ENCODE data around the gene ASAP2.

DNA sequence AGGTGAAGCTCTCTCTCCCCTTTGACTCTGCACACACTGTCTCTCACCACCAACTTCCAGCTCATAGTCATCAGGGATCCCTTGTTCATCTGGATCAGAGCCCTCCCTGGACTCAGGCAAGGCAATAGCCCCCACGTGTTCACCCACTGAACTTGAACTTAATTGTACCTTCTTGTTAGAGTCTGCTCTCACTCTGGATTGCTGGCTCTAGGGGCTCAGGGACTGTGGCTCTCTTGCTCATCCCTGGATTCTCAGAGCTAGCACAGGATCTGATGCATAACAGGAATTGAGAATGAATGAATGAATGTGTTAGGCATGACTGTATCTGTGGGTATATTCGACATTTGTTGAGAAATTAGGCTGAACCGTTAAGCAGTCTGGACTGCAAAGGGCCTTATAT, 16.7 kb upstream of the ASAP2 start:
- TF ChIP-seq, protein P1, sequence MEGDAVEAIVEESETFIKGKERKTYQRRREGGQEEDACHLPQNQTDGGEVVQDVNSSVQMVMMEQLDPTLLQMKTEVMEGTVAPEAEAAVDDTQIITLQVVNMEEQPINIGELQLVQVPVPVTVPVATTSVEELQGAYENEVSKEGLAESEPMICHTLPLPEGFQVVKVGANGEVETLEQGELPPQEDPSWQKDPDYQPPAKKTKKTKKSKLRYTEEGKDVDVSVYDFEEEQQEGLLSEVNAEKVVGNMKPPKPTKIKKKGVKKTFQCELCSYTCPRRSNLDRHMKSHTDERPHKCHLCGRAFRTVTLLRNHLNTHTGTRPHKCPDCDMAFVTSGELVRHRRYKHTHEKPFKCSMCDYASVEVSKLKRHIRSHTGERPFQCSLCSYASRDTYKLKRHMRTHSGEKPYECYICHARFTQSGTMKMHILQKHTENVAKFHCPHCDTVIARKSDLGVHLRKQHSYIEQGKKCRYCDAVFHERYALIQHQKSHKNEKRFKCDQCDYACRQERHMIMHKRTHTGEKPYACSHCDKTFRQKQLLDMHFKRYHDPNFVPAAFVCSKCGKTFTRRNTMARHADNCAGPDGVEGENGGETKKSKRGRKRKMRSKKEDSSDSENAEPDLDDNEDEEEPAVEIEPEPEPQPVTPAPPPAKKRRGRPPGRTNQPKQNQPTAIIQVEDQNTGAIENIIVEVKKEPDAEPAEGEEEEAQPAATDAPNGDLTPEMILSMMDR (IDR thresholded peaks at IDR 0.05) = no peak
- no peak for TF ChIP-seq POLR2A (IDR thresholded peaks at IDR 0.05)
